Neural progenitor cell (in vitro differentiated cells): Measurements from ENCODE around the gene GASK1A.

Source experiments
- CTCF ChIP-seq: fragments of 200-600 bp; sonication (generic); IDR thresholded peaks from 2 replicates; pipeline ENCODE4 v1.5.1; 2017; ENCODE audit warnings: antibody characterized with exemption, mild to moderate bottlenecking
- EZH2 ChIP-seq: fragments of 200-600 bp; sonication (generic); IDR thresholded peaks from 2 replicates; pipeline ENCODE4 v1.6.1; 2017; ENCODE audit warnings: antibody characterized with exemption, mild to moderate bottlenecking, moderate library complexity
- EZH2phosphoT487 ChIP-seq: fragments of 200-600 bp; sonication (generic); IDR thresholded peaks from 2 replicates; pipeline ENCODE4 v1.6.1; 2017; ENCODE audit warnings: antibody characterized with exemption

- TF ChIP-seq CTCF, result no peak
- TF ChIP-seq EZH2, result no peak
- no peak for TF ChIP-seq EZH2phosphoT487
Measured at GRCh38 chr3:43017004-43017403, 37.9 kb downstream of the GASK1A start.
